HepG2 (cell line): Measurements from ENCODE around the gene CACNA1I.

Experiments used
- AGO1 ChIP-seq: fragments of 200-400 bp; formaldehyde crosslinking; IDR thresholded peaks from 2 replicates; pipeline ENCODE4 v1.6.1; 2017; ENCODE audit warnings: mild to moderate bottlenecking, low read depth, low read length, moderate library complexity; ENCODE audit not compliant: poor library complexity, severe bottlenecking
- FOXM1 ChIP-seq: sonication (generic); formaldehyde crosslinking; IDR thresholded peaks from 2 replicates; pipeline ENCODE4 v1.5.0; 2020; ENCODE audit warnings: missing genetic modification reagents
- GABPA ChIP-seq, 2 experiments: IDR thresholded peaks; 2 replicates each; pipeline ENCODE4 v1.6.1; 2011 to 2016; ENCODE audit warnings: low read depth in 2 of 2, low read length in 1 of 2, missing biosample characterization in 1 of 2, missing genetic modification characterization in 1 of 2
- HDAC2 ChIP-seq: sonication (generic); formaldehyde crosslinking; IDR thresholded peaks from 2 replicates; pipeline ENCODE4 v1.4.0; 2020; ENCODE audit warnings: missing genetic modification reagents
- TF ChIP-seq, protein P1 (sequence below): sonication (generic); formaldehyde crosslinking; IDR thresholded peaks from 2 replicates; pipeline ENCODE4 v1.4.0; 2020; ENCODE audit warnings: missing genetic modification reagents
- TF ChIP-seq, protein P2 (sequence below): sonication (generic); formaldehyde crosslinking; IDR thresholded peaks from 2 replicates; pipeline ENCODE4 v1.5.0; 2020; ENCODE audit warnings: mild to moderate bottlenecking, missing genetic modification reagents, moderate library complexity
- TF ChIP-seq, protein P3 (sequence below): sonication (generic); formaldehyde crosslinking; IDR thresholded peaks from 2 replicates; pipeline ENCODE4 v1.8.0; 2022; ENCODE audit warnings: missing genetic modification reagents, mild to moderate bottlenecking, borderline replicate concordance
- TF ChIP-seq, protein P4 (sequence below): IDR thresholded peaks from 2 replicates; pipeline ENCODE4 v1.6.1; 2016; ENCODE audit warnings: low read depth, borderline replicate concordance
- TF ChIP-seq, protein P5 (sequence below): sonication (generic); formaldehyde crosslinking; IDR thresholded peaks from 2 replicates; pipeline ENCODE4 v1.5.0; 2020; ENCODE audit warnings: mild to moderate bottlenecking, missing genetic modification reagents

DNA sequence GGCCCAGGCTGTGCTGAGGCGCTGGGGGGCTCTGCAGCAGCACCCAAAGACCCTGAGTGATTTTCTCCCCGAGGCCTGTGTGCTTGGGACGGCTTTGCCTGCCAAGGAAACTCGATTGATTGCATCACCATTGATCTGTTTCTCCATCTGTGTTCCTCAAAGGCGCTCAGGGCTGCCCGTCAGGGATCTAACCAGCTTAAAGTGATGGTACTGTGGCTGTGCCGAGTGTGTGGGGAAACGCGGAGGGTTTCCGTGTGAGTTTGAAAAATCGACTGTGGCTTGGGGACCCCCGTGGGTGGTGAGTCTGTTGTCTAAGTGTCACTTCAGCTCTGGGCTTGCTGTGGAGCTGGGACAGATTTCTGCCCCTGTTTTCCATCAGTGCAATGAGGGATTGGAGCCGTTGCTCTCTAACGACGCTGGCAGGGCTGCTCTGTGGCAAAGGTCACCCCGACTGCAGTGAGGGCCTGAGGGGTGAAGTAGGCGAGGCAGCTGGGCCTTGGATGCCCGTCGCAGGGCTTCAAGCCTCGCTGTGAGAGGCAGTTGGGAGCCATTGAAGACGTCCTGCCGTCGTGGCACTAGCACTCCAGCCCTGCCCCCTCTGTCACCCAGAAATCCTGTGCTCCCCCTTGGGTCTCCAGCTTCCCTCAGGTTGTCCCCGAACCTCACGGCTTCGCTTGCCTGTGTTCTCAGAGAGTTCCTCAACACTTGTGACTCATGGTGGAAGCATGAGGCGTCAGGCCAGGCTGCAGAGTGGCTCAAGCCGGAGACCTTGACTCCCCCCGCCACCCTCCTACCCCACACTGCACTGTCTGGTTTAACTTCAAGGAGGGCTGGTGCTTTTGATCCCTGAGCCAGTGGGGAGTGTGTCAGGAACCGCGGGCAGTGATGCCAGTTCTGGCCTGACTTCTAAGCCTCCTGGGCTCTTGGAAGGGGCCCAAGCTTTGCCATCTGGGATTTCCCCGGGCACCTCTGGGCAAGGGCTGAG is 21.8 kb downstream of the CACNA1I start:
- TF ChIP-seq, protein P1, sequence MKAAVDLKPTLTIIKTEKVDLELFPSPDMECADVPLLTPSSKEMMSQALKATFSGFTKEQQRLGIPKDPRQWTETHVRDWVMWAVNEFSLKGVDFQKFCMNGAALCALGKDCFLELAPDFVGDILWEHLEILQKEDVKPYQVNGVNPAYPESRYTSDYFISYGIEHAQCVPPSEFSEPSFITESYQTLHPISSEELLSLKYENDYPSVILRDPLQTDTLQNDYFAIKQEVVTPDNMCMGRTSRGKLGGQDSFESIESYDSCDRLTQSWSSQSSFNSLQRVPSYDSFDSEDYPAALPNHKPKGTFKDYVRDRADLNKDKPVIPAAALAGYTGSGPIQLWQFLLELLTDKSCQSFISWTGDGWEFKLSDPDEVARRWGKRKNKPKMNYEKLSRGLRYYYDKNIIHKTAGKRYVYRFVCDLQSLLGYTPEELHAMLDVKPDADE (CRISPR knock-in tag) = no peak
- TF ChIP-seq GABPA (IDR thresholded peaks at IDR 0.05; ENCODE audit: low read depth, low read length) (no peak), GABPA (CRISPR knock-in tag; IDR thresholded peaks at IDR 0.05; ENCODE audit: low read depth) (no peak), HDAC2 (CRISPR knock-in tag) (no peak), AGO1 (no peak), FOXM1 (no peak)
- TF ChIP-seq, protein P2, sequence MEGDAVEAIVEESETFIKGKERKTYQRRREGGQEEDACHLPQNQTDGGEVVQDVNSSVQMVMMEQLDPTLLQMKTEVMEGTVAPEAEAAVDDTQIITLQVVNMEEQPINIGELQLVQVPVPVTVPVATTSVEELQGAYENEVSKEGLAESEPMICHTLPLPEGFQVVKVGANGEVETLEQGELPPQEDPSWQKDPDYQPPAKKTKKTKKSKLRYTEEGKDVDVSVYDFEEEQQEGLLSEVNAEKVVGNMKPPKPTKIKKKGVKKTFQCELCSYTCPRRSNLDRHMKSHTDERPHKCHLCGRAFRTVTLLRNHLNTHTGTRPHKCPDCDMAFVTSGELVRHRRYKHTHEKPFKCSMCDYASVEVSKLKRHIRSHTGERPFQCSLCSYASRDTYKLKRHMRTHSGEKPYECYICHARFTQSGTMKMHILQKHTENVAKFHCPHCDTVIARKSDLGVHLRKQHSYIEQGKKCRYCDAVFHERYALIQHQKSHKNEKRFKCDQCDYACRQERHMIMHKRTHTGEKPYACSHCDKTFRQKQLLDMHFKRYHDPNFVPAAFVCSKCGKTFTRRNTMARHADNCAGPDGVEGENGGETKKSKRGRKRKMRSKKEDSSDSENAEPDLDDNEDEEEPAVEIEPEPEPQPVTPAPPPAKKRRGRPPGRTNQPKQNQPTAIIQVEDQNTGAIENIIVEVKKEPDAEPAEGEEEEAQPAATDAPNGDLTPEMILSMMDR (CRISPR knock-in tag) = no peak
- TF ChIP-seq, protein P3, sequence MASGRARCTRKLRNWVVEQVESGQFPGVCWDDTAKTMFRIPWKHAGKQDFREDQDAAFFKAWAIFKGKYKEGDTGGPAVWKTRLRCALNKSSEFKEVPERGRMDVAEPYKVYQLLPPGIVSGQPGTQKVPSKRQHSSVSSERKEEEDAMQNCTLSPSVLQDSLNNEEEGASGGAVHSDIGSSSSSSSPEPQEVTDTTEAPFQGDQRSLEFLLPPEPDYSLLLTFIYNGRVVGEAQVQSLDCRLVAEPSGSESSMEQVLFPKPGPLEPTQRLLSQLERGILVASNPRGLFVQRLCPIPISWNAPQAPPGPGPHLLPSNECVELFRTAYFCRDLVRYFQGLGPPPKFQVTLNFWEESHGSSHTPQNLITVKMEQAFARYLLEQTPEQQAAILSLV (CRISPR knock-in tag) = no peak
- TF ChIP-seq, protein P4, sequence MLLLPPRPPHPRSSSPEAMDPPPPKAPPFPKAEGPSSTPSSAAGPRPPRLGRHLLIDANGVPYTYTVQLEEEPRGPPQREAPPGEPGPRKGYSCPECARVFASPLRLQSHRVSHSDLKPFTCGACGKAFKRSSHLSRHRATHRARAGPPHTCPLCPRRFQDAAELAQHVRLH (CRISPR knock-in tag) = no peak
- TF ChIP-seq, protein P5, sequence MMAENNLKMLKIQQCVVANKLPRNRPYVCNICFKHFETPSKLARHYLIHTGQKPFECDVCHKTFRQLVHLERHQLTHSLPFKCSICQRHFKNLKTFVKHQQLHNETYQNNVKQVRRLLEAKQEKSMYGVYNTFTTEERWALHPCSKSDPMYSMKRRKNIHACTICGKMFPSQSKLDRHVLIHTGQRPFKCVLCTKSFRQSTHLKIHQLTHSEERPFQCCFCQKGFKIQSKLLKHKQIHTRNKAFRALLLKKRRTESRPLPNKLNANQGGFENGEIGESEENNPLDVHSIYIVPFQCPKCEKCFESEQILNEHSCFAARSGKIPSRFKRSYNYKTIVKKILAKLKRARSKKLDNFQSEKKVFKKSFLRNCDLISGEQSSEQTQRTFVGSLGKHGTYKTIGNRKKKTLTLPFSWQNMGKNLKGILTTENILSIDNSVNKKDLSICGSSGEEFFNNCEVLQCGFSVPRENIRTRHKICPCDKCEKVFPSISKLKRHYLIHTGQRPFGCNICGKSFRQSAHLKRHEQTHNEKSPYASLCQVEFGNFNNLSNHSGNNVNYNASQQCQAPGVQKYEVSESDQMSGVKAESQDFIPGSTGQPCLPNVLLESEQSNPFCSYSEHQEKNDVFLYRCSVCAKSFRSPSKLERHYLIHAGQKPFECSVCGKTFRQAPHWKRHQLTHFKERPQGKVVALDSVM = no peak
